HG03354 (cell line): ENCODE data around the gene NDUFS7.
"Not testable (repeated sequence)": the region's sequence is repeated elsewhere in the genome, so short reads cannot be mapped to it uniquely, and the experiment has no call there.

Source experiments
- ATAC-seq: cut with Tn5 transposase; IDR thresholded peaks from one replicate; pipeline ENCODE4 v1.9.1; 2021; ENCODE audit warnings: mild to moderate bottlenecking; ENCODE audit not compliant: unreplicated experiment, poor library complexity, severe bottlenecking

Gene NDUFS7

DNA sequence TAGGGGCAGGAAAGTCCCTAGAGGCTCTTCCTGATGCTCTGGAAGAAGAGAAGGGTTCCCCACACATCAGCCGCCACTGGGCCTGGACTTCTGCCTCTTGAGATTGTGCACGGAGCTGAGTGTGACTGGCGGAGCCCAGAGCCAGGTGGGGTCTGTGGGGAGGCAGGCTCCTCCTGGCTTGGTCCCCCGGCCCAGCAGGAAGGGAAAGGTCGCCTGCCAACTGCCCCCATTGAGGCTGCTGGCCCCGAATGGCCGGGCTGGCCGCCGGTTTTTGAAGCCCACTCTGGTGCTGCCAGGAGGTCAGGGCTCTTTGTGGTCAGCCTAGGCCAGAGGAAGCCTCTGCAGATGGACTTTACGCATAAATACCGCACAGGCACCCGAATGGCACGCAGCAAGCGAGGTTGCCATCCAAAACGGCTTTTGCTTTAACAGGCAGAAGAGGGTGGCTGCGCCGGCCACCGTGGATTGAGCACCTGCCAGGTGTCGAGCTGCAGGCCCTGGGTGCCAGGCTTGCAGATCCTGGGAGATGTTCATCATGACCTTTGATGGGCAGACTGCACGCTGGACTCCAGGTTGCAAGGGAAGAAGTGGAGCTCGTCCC is 28.7 kb downstream of the NDUFS7 start:
- no peak for ATAC-seq

GRCh38 chr19:1412995-1413800 is 29.5 kb downstream of the NDUFS7 start:
- ATAC-seq, result no peak

DNA sequence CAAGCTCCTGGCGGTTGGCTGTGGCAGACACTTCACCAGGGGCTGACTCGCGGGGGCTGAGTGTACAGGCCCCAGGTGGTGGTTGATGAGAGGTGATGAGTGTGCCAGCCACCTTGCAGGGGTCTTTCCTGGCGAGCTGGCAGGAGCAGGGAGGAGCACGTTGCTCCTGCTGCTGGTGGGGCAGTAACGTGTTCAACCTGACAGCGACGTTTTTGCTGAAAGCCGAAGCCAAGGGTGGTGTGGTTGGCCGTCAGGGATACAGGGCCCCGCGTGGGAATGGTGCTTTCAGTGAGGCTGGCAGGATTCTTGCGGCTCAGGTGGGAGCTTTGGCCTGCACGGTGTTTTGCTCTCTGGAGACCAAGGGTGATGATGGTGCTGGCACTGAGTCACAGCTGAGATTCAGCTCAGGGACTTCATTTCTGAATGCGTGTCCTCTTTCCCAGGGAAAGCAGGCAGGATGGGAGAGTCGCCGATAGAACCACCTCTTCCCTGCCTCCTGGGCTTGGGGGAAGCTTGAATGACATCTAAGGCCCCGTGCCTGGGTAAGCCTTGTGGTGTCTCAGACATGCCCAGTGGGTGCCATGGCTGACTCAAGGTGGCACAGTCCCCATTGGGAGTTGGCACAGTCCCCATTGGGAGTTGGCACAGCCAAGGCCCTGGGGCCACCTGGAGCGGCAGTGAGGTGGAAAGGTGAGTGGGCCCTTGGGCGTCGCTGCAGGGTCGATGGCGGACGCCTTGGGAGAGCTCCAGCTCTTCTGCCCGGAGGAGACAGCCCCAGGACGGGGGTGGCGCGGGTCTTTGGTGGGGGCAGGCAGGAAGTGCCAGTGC is 32.5 kb downstream of the NDUFS7 start:
- ATAC-seq, result no peak

DNA sequence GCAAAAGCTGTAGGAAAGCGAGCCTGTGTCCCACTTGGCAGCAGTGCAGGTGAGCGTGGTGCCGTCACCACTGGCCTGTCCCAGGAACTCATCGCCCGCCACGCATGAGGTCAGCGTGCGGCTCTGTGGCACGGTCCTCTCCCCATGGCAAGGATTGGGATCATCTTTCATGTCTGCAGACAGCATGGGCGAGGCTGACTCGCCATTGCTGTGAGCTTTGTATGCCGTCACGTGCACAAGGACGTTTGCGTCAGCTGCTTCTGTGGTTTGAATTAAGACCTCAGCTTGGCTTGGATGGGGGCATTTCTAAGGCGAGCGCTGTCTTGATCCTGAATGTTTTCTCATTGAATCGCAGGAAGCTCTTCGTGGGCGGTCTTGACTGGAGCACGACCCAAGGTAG is 33.4 kb downstream of the NDUFS7 start:
- ATAC-seq, result no peak

- no peak for ATAC-seq
Measured at GRCh38 chr19:1417681-1418495, 34.2 kb downstream of the NDUFS7 start.

- no peak for ATAC-seq
Measured at GRCh38 chr19:1418496-1418775, 34.7 kb downstream of the NDUFS7 start.

DNA sequence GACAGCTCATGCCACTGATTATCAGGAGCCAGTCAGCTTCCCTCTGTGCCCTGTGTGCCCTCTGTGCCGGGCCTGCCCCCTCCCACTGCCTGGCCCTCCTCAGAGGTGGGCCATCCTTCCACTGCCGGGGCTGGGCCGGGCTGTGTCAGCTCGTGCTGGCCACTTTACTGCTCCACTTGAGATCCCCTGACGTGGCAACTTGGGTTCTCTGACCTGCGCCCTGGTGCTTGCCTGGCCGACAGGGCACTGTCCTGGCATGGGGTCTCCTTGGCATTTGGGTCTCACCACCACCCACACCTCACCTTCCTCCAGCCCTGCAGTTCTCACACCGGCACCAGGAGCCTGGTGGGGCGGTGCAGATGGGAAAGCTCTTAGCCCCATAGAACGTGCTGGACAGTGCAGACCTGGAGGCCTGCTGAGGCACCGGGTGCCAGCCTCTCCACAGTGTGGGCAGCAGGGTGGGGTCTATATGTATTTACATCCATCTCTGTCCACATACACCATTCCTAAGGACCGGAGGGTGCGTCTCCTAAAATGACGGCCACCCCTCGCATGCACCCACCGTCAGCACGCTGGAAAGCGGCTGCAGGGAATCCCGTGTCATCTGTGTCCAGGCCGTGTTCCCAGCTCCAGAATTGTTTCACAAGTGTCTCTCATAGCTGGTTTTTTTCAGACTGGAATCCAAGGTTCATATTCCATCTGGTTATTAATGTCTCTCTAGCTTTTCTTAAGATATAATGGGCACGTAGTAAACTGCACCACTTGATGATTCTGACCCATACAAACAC is 35.4 kb downstream of the NDUFS7 start:
- ATAC-seq, result no peak

GRCh38 chr19:1420085-1420484 is 36.4 kb downstream of the NDUFS7 start:
- not testable (repeated sequence) for ATAC-seq

DNA sequence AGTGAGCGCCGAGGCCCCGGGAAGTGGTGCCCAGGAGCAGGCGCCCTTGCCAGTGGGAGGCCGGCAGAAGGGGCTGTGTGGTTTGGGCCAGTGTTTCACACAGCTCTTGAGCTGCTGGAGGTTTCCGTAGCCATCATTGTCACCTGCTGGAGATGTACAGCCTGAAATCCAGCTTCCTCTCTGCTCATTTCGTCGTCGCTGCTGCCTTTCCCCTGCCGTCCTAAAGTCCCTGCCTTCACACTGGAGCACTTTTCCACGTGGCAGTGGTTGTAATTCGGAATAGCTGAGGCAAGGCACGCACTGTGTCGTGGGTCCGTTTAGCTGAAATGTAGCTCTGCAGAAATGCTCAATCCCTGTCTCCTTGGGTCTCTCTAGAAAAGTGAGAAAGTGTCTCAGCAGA is 36.9 kb downstream of the NDUFS7 start:
- no peak for ATAC-seq

GRCh38 chr19:1421218-1421957 is 37.7 kb downstream of the NDUFS7 start:
- ATAC-seq, result no peak

DNA sequence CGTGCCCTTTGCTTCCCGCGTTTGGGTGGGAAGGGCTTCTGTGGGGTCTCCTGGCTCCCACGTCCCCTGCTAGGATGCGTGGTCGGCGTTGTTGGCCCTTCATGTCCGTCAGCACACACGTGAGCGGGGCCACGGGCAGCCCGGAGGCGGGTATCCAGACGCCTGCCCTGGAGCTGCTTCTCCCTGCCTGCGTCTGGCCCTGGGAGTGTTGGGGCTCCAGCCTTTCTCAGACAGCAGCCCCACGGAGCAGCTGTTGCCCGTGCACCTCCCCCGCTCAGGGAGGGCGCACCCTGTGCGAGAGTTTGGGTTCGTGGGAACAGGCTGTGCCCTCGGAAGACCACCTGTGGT is 38.2 kb downstream of the NDUFS7 start:
- no peak for ATAC-seq

- ATAC-seq, result no peak
Measured at GRCh38 chr19:1422360-1422759, 38.7 kb downstream of the NDUFS7 start.

DNA sequence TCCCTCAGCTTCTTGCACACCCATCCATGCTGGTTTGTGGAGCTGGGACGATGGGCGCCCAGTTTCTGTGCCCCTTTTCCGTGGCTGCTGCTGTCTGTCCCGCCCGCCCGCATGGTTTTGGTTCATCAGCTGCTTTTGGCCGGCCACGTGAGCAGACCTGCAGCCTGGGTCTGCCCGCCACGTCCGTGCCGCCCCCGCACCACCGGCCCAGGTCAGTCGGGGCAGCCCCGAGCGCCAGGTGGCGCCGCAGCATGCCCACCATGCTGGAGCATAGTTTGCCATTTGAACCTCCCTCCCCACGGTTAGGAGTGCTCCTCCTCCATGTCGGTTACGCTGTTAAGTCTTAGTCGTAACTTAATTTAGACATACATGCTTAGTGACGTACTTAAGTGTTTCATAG is 39.2 kb downstream of the NDUFS7 start:
- no peak for ATAC-seq

GRCh38 chr19:1423436-1424191 is 39.9 kb downstream of the NDUFS7 start:
- ATAC-seq, result no peak

DNA sequence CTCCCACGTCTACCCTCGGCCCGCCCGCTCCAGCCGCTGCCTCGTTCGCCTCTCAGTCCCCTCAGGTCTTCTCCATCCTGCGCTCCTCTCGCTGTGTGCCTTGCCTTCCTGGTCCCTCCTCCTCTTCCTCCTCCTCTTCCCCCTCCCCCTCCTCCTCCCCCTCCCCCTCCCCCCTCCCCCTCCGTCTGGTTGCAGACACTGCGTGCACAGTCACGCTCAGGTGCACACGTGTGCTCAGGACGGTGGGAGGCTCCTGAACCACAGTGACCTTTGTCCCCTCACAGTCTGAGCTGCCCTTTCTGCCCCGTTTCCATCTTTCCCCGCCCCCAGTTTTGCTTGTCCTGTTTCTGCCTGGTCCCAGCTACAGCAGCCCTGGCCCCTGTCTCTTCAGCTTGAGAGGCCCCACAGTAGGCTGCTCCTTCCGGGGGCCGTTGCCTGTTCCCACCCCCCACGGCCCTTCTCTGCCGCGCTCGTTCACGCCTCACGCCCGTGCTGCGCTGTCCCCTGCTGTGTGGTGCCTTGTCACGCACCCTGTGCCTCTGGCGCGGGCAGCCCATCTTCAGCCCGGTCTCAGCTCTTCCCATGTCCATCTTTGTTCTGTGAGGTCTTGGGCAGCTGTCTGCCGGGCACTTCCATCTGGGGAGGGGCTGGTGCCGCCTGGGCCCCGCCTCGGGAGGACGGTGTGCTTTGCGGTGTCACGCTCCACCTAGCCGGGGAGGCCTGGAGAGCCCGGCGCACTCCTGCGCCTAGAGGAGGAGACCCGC is 40.7 kb downstream of the NDUFS7 start:
- no peak for ATAC-seq

GRCh38 chr19:1425102-1425837 is 41.6 kb downstream of the NDUFS7 start:
- no peak for ATAC-seq

GRCh38 chr19:1425902-1426301 is 42.2 kb downstream of the NDUFS7 start:
- ATAC-seq, result no peak
